Measurements from ENCODE around the gene PTK6.

PTK6 gene

DNA sequence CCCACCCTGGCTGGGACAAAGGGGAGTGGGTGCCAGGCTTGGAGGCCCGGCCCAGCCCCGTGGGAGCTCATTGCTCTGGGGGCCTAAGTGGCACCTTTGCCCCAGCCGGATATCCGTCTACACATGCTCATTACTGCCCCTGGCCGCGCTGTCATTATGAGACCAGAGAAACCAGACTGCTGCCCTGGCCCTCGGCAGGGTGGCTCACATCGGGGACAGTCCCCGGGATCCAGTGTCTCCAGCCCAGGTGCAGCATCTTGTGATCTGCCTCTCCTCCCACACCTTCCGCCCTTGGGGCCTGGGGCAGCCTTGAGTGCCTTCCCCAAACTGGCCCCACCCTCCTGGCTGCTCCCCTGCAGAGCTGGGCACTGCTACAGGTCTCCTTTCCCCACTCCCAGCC is 5.5 kb upstream of the PTK6 start:
- no peak for DNase-seq

DNA sequence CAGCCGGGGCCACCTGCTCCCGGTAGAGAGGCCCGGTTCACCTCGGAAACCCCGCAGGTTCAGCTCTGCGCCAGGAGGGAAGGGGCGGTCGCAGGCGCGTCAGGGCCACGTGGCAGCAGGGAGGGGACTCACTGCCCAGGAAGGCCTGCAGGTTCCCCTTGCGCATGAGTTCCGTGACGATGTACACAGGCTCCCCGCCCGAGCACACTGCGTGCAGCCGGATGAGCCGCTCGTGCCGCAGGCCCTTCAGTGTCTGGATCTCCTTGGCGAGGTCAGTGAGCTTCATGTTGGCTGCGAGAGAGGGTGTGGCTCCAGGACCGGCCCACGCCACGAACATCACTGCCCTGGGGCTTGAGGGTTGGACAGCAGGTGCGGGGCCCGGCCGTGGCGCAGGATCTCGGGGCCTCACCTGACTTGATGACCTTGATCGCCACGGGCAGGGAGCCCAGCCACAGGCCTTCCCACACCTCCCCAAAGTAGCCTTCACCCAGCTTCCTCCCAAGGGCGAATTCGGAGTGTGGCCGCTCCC is 4.9 kb upstream of the PTK6 start:
- DNase-seq: no peak

DNA sequence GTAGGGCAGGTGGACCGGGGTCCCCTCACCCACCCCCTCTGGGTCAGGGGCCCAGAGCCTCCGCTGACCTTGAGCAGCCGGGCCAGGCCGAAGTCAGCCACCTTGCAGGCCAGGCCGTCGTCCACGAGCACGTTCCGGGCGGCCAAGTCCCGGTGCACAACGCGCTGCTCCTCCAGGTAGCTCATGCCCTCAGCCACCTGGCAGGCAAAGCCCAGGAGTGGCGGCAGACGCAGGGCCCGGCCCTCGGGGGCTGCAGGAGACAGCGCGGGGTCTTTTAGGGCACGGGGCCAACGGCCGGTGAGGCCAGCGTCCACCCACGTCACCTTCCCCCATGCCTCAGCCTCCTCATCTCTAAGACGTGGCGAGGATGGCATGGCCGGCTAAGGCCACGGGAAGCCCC is 4.2 kb upstream of the PTK6 start:
- no peak for DNase-seq

DNA sequence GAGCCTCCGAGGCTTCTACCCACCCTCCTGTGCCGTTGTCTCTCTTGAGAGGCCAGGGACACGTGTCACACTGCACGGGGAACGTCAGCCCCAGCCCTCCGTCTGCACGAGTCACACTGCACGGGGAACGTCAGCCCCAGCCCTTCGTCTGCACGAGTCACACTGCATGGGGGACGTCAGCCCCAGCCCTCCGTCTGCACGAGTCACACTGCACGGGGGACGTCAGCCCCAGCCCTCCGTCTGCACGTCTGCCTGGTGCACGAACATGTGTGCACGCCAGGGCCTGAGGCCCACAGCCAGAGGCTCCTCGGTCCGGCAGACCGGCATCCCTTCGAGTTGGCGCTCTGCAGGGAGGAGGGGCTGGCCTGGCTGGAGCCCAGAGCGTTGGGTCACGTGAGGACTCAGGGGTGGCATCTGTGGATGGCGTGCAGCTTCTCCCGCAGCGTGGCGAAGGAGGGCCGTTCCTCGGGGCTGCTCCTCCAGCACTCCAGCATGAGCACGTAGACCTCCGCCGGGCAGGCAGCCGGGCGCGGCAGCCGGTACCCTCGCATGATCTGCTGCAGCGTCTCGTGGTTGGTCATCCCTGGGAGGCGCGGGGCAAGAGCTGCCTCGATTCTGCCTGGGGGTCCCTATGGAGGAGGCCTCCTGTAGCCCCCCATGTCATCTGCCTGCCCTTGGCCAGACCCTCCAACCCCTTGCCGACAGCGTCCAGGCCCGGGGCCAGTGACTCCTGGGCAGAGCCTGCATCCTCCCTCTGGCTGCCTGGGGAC is 3.4 kb upstream of the PTK6 start:
- no peak for DNase-seq

DNA sequence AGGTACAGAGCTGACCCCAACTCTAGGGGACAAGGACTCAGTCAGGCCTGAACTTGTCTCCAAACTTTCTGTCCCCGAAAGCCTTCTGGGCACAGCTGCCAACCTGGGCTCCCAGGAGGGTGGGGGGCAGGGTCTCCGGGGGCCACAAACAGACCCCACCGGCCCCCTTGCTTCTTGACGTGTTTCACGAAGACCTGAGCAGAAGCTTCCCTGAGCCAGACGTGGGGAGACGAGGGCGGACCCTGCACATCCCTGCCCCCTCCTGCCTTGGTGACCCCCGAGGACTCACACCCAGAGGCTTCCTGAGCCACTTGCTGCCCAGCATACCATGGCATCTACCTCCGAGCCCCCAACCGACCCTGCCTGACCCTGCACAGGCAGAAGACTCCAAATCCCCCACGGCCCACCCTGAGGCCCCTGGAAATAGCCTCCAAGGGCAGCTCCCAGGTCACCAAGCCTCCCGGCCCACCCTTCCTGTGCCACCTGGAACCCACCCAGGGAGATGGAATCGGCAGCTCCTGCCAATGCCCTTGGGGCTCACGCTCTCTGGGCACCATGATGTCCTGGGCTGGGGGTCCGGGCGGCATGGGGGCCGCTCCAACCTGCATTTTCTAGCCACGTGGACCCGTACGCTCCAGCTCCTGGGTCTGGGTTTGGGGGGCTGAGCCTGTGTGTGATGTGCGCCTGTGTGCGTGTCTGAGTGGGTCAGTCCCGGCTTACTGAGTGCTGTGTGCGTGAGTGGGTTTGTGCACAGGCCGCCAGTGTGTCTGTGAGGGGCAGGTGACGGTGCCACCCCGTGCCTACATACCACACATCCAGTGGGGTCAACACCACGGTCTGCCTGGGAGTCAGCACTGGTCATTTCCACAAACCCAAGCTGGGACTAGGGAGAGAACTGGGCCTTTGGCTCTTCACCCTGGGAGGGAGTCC is 2.5 kb upstream of the PTK6 start:
- DNase-seq: no peak

DNA sequence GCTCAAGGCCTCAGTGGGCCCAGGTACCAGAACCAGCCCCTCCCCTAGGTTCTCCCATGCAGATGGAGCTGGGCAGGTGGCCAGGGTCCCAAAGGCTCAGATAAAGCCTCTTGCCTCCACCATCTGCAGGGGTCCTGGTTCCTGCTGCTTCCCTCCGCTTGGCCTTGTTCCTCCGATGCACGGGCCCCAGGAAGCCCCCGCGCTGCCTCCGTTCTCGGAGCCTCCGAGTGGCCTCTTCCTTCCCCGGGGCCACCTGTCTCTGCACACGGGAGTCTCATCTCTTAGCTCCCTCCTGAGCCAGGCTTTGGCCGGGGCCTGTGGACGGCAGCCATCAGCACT is 1.9 kb upstream of the PTK6 start:
- no peak for DNase-seq

DNA sequence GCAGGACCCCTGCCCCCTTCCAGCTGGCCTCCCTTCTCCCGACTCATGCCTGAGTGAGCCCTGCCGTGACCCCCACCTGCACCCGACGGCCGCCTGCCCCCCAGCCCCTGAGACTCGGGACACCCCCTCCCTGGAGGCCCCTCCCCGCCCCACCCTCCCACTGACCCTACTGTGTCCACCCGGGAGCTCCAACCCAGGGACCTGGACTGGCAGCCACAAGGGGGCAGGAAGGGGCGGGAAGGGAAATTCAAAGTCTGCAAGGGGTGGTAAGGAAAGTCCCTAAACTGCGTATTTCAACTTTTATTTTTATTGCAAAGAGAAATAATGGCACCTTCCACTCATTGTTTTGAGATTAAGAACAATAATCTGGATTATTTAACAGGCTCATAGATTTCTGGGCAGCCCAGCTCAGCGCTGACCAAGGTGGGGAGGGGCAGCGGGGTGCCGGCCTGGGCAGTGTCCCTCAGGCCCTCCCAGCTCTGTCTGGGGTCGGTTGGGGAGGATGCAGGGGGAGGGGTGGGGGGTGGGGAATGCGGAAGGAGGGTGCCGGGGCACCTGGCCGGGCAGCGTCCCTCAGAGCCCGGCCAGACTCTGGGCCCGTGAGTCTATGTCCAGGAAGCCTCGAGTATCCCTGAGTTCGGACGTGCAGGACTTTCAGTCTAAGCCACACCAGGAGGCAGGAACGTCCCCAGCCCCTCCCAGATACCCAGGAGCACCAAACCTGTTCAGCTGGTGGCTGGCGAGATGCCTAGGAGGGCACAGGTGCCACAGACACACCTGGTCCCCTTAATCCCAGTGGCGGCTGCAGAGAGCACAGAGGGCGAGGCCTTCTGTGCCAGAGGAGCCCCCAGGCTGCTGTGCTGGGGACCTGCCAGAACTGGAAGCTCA is 1.3 kb upstream of the PTK6 start:
- DNase-seq: peak; percentile 29

DNA sequence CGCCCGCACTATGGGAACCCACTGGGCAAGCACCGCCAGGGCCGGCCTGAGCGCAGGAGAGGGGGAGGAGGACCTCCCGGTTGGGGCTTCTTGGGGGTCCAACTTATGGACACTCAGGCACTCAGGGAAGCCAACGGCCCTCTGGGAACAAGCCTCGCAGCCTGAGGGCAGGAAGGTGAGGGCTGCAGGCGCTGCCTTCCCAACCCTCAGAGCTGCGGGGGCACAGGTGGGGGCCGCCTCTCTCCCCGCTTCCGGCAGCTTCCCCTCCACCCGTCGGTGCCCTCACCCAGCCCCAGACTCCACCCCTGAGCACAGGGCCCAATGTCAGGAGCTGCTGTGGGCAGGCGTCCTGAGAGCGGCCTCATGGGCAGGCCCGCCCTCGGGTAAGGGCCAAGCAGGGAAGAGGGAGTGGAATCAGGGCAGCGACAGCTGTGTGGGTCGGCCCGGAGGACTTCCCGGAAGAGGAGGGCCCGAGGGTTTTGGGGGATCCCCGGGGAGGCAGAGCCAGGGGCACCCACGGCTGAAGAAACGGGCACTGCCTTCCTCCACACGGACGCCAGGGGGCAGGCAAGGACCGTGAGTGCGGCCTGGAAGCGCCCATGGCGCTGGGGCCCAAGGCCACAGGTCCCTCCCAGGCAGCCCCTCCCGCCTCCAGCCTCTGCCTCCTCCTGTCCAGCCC is 488 bp upstream of the PTK6 start:
- DNase-seq: peak; percentile 96

DNA sequence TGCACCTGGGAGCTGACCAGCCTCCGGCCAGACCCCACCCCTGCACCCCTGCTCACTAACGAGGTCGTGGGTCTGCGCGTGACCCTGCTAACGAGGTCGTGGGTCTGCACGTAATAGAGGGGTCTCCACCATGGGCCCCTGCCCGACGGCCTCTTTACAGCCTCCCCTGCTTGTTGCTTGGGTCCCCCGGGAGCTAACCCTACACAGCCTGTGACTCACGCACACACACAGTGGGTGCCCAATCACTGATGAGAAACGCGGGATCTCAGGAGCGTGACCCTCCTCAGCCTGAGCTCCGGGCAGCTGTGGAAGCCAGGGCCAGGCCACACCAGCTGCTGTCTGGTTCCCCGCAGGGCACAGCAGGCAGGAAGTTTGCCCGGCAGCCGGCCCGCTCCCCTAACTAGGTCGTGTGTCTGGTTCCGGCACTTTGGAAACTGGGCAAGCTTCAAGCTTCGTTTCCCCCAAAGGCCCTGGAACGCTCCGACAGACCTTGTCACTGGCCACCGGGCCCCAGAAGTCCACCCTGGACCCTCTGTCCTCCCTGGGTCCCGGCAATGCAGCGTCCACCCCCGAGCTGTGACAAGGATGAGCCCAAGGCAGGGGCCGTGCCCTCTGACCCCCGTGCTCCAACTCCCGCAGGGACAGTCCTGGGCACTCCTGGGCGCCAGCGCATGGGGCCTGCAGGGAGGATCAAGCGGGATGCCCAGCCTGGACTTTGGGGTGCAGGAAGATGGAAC is 767 bp downstream of the PTK6 start:
- no peak for DNase-seq

DNA sequence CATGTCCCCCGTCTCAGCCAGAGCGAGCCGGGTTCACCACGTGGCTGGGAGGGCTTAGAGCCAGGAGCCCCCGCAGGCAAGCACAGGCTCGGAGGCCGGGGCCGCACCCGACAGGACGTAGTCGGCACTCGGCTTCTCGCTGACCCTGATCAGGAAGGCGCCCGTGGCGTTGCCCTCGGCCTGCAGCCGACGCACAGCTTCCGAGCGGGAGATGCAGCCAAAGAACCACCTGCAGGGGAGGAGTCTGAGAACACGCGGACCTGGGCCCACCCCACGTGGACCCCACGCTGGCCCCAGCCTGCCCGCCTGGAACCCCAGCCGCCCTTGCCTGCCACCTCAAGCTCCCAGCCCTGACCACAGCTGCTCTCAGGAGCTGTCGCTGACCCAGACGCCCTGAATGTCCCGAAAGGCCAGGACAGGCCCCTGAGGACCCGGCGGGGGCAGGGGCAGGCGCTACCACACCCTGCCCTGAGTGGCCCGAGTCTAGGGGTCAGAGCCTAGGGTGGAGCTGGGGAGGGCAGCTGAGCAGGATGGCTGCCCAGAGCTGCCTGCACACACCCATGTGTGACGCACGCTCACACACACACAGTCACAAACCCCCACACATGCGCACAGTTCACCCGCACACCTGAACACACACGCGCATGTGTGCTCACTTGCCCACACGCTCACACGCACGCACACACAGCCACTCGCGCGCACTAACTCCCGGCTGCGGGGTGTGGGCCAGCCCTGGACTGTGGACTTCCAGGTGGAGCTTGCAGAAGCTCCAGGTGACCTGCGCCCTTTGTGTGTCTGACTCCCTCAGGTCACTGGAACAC is 2.1 kb downstream of the PTK6 start:
- DNase-seq: no peak

DNA sequence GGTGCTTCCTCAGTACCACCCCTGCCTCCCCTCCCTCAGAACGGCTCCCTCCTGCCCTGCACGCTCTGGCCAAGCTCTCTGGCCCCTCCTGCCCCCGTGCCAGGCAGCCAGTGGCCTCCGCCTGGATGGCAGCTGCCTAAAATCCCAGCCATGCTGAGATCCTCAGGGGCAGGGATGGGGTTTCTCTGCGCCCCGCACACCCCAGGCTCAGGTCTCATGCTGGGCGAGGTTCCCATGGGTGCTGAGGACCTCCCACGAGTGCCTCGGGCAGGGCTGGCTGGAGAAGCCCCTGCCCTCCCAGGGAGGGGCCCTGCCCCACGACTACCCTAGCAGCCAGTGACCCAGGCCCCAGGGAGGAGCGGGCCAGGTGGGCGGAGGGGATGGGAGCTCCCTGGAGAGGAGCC is 2.7 kb downstream of the PTK6 start:
- DNase-seq: no peak

DNA sequence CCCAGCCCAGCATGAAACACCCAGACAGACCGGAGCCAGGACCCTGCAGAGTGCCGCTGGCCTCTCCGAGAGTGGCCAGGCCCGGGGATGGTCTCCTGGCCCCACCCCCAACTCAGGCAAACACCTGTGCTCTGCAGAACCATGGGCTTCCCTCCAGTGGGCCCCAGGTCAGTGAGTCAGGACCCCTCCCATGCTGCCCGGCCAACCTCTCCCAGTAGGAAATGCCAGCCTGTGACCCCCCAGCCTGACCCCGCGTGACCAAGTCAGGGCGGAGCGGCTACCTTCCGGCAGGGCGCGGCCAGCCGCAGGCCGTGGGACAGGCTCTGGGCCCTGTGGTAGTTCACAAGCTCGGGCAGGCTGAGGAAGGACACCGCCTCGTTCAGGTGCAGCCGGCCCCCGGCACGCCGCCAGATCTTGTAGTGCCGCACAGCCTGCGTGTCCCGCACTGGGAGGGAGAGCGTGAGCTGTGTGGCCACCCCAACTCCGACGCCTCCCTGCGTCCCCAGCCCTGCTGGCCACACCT is 3.2 kb downstream of the PTK6 start:
- DNase-seq: no peak

DNA sequence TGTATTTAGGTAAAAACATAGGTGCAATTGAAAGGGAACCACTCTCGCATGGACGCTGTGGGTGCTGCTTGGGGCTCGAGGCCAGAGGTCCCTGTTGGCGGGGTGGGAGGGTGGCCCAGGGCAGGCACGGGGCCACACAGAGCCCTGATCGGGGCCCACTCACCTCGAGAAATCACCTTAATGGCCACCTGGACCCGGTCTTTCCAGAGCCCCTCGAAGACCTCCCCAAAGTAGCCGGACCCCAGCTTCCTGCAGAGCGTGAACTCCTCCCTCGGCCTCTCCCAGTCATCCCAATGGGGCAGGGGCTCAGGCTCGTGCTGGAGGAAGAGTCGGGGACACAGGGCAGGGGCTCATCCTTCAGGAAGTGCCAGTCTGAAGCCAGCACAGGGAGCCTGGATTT is 3.8 kb downstream of the PTK6 start:
- no peak for DNase-seq

DNA sequence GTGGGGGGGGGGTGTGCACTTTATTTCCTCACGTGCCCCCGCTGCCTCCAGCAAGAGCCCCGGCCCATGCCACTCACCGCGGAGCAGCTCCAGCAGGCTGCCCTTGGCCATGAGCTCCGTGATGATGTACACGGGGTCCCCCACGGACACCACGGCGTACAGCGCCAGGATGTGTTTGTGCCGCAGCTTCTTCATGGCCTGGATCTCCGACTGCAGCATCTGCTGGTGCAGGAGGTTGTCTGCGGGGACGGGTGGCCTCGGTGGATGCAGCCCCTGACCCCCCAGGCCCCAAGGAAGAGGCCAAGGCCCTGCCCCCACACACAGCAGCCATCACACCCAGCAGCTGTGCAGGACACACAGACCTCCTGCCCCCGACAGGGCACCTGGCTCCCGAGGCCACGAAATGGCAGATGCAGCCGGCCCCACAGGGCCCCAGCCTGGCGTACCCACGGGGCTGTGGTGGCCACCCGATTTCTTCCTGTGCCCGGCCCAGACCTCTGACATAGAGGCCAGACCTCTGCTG is 4.7 kb downstream of the PTK6 start:
- no peak for DNase-seq

DNA sequence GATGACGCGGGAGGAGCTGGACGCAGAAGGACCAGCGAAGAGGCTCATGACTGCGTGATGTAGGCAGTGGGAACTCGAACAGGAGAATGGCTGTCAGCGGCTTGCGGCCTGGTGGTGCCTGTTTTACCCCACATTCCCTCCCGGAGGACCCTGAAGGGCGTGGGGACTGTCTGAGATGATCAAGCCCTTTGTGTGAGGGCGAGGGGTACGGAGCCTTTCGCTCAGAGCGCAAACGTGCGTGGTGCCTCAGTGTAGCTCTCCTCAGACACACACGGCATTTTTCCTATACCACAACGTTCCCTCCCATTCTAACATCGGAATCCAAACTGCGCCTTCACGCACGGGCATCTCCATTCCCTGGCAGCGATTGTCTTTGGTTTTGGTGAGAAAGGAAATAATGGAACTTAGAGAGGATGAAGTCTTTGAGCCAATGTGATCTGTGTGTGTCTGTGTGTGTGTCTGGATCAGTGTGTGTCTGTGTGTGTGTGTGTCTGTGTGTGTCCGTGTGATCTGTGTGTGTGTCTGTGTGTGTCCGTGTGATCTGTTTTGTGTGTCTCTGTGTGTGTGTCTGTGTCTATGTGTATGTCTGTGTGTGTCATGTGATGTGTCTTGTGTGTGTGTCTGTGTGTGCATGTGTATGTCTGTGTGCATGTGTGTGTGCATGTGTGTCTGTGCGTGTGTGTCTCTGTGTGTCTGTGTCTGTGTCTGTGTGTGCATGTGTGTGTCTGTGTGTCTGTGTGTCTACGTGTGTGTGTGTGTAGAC is 5.3 kb downstream of the PTK6 start:
- no peak for DNase-seq

DNA sequence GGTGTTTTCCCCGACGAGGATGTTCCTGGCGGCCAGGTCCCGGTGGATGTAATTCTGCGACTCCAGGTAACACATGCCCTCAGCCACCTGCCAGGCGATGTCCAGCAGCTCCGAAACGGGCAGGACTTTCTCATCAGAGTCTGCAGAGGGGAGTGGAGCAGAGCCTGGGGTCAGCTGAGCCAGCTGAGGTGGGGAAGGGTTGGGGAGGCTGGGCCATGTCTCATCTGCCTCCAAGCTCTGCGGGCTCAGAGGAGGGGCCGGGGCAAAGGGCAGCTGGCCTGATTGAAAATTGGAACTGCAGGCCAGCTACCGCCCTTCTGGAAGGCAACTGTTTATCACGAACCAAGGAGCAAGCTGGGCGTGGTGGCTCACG is 6.4 kb downstream of the PTK6 start:
- no peak for DNase-seq

DNA sequence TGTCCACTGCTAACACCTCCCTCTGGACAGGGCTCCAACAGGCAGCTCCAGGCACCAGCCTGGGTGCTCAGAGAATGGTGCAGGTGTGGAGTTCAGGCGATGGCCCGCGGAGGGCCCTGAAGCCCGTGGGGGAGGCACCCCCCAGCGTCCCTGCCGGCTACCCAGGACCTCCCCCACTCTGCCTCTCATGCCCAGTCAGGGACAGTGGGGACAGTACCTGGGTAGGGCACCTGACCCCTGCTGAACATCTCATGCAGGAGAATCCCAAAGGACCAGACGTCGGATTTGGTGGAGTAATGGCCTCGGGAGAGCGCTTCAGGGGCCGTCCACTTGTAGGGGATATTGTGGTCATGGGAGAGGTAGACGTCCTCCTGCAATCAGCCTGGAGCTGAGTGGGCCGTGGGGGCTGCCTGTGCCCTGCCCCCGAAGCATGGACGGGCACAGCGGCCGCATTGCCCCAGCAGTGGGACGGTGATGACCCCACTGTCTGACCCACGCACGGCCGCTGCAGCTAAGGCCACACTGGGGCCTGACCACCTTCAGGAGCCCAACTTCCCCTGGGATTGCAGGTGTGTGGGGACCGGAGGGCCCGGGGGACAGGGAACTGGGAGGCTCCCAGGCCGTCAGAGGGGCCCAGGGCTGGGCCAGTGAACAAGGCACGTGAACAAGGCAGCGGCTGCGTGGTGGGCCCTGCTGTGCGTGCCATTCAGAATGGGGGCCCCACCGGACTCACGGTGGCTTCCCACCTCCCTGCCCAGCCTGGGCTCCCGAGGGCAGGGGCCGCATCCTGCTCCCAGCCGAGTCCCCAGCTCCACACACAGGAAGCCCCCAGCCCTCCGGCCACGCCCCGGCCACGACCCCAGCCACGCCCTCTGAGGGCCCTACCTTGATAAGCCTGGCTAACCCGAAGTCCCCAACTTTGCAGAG is 7.1 kb downstream of the PTK6 start:
- DNase-seq: no peak

DNA sequence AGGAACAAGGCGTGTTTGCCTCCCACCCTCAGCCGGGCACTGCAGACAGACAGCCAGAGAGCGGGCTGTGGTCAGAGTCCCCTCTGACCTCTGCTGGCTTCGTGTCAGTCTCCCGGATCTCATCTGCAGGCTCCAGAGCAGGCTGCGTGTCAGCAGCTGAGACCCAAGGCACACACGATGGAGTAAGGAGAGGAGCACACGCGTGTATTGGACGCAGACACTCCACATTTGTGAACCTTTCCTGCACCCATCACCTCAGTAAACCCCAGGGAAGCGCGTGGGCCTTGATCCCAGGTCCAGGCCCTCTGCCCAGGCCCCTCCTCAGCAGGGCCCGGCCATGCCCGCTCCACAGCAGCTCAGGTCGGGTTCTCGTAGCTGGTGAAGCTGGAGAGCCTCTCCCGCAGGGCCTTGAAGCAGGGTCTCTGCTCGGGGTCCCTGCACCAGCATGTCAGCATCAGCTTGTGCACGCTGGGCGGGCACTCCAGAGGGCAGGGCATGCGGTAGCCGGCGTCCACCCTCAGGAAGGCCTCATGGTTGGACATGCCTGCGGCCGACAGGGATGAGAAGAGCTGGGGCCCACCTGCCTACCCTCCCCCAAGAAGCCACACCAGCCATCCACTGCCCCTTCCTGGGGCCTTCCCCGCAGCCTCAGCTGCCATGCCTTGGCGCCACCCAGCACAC is 7.9 kb downstream of the PTK6 start:
- DNase-seq: no peak
